Activated T-cell treated with anti-CD3 and anti-CD28 coated beads, Interleukin-2, amount 50 U/mL, for 4 hours (primary cell): ENCODE measurements around the gene GLB1L2. TPM values are rescaled to one million over a fixed set of nuclear protein-coding genes. Genes with fewer than 3 reads are reported as not detected.
A peak's percentile ranks its signal among the peaks of the same experiment; 100 is the strongest.
"Not testable (repeated sequence)": the region's sequence is repeated elsewhere in the genome, so short reads cannot be mapped to it uniquely, and the experiment has no call there.

Source experiments
- ATAC-seq, 2 donors: fragments of 200-7000 bp; cut with Tn5 transposase; one replicate each; pipeline ENCODE4 v1.10.0; 2021
- DNase-seq: peaks from one replicate; pipeline ENCODE4 v3.0.0-alpha.2; 2020
- H3K27me3 Mint-ChIP-seq: one replicate; pipeline ENCODE4 v1.8.0; 2021; ENCODE audit warnings: low read depth, mixed read lengths
- H3K36me3 Mint-ChIP-seq: one replicate; pipeline ENCODE4 v1.8.0; 2022; ENCODE audit warnings: mixed read lengths; ENCODE audit not compliant: insufficient read depth
- H3K4me1 Mint-ChIP-seq: one replicate; pipeline ENCODE4 v1.8.0; 2021; ENCODE audit warnings: low read depth, mixed read lengths
- H3K4me3 Mint-ChIP-seq: one replicate; pipeline ENCODE4 v1.8.0; 2021; ENCODE audit warnings: mild to moderate bottlenecking, moderate library complexity, mixed read lengths
- H3K9me3 Mint-ChIP-seq: one replicate; pipeline ENCODE4 v1.8.0; 2021; ENCODE audit warnings: mixed read lengths
- total RNA-seq, 3 donors: library from RNA; stranded (reverse); gene quantifications; one replicate each; pipeline ENCODE4 v1.2.1, GENCODE V29; 2021

The GLB1L2 gene
- total RNA-seq, 3 donors from 2014 or later, result 8.3 to 13.1 (median 10.2) TPM

DNA sequence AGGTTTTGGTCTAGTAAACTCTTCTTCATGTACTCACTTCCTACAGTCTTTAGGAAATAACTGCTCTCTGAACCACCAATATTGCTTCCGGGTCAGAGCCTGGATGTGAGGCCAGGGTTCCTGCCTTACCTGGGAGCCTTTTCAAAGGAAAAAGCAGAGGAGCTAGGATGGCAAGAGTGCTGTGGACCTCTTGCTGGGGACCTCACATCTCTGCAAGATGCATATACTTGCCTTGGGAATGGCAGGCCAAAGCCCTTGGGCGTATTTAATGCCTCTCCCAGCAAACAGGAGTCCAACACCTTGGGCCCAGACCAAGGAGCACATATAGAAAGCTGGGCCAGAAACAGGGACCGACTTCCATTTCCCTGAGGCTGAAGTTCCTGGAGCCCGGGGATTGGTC lies 5.3 kb downstream of the GLB1L2 start:
- H3K9me3 Mint-ChIP-seq, result no peaks in the 10 kb centered on the region
- H3K27me3 Mint-ChIP-seq, result peaks cover 7% of the 10 kb centered on the region
- no peaks in the 10 kb centered on the region for H3K36me3 Mint-ChIP-seq
- no peak for ATAC-seq
- no peak for DNase-seq
- peaks cover 6% of the 10 kb centered on the region for H3K4me1 Mint-ChIP-seq
- H3K4me3 Mint-ChIP-seq, result no peak overlapping the region

DNA sequence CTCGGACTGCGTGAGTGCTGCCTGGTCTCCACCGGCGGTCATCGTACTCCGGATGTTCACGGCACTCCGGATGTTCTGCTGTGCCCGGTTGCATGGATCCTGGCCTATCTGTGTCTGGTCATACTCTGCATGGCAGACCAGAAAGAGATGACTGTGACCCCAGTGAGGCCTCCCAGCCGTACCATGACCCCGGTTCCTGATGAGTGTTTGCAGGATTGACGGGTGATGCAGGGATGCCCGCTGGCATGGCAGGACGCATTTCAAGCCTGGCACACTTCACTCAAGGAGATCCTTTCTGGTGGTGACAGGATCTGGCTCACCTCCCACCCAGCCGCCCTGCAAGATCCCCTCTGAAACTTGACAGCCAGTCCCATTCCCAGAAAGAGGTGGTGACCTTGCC lies 6.3 kb downstream of the GLB1L2 start:
- Mint-ChIP-seq H3K9me3 (no peaks in the 10 kb centered on the region), H3K36me3 (no peaks in the 10 kb centered on the region), H3K4me3 (no peak overlapping the region), H3K27me3 (peaks cover 5% of the 10 kb centered on the region), H3K4me1 (no peaks in the 10 kb centered on the region)
- DNase-seq (no peak), ATAC-seq (no peak)

DNA sequence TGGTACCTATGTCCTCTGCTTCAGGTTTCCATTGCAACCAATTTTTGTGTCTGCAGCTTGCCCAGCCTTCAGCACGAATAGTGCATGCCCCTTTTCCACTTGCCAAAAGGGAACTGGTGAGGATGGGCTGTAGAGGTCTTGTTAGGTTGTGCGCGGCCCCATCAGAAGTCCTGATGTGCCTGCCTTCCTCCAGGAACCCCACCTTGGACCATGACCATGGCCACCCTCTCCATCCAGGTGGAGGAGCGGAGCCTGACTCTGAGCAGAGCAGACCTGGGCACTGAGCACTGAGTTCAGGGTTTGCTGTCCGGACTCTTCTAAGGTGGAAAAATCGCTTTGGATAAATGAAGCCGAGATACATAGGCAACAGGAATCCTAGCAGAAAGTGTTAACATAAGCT lies 6.9 kb downstream of the GLB1L2 start:
- no peak for ATAC-seq
- no peaks in the 10 kb centered on the region for H3K9me3 Mint-ChIP-seq

DNA sequence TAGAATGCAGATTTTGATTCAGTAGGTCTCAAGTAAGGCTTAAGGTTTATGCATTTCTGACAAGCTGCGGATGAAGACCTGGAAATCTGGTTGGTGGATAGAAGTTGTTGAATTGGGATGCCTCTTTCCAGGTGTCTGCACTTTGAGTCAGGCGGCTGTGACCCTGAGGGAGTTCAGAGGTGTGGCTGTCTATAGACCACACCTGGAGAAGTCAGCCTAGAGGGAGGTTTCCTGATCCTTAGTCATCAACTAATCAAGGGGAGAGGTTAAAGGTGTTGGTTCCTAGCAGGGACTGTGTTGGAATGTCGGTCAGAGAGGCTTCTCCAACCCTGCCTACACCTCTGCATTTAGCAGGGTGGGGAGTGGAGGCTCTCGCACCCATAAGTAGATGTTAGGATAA lies 8.0 kb downstream of the GLB1L2 start:
- no peaks in the 10 kb centered on the region for H3K9me3 Mint-ChIP-seq
- no peaks in the 10 kb centered on the region for H3K27me3 Mint-ChIP-seq
- ATAC-seq (no peak), DNase-seq (no peak)
- no peaks in the 10 kb centered on the region for H3K36me3 Mint-ChIP-seq
- H3K4me1 Mint-ChIP-seq, result no peaks in the 10 kb centered on the region
- H3K4me3 Mint-ChIP-seq, result no peak overlapping the region

More for the DNA sequence above, 6.9 kb downstream of the GLB1L2 start:
- H3K36me3 Mint-ChIP-seq, result no peaks in the 10 kb centered on the region
- H3K27me3 Mint-ChIP-seq, result no peaks in the 10 kb centered on the region
- H3K4me1 Mint-ChIP-seq, result no peaks in the 10 kb centered on the region
- no peak overlapping the region for H3K4me3 Mint-ChIP-seq
- DNase-seq, result no peak

DNA sequence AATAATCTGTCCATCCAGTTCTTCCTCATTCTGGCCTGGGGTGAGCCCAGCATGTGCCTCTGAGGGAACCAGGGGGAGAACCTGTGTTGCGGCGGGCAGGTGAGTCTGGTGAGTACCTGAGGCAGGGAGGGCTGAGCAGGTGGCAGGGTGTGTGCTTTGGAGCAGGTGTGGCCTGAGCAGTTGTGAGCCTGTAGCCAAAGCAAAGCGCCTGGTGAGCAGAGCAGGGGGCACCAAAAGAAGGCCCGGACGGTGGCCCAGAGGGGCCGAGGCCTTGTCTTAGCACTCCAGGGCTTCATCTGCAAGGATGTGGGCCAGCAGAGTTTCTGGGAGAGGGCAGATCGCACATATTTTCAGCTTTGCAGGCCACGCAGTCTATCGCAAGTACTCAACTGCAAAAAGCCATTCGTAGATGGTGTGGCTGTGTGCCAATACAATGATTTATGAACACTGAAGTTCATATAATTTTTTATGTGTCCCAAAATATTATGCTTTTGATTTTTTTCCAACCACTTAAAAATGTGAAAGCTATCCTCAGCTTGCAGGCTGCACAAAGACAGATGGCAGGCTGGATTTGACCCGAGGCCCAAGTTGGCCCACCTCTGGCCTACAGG lies 8.7 kb downstream of the GLB1L2 start:
- H3K36me3 Mint-ChIP-seq, result no peaks in the 10 kb centered on the region
- no peak for DNase-seq
- H3K4me1 Mint-ChIP-seq, result no peaks in the 10 kb centered on the region
- H3K27me3 Mint-ChIP-seq, result no peaks in the 10 kb centered on the region
- H3K4me3 Mint-ChIP-seq, result no peak overlapping the region
- no peak for ATAC-seq
- no peaks in the 10 kb centered on the region for H3K9me3 Mint-ChIP-seq

DNA sequence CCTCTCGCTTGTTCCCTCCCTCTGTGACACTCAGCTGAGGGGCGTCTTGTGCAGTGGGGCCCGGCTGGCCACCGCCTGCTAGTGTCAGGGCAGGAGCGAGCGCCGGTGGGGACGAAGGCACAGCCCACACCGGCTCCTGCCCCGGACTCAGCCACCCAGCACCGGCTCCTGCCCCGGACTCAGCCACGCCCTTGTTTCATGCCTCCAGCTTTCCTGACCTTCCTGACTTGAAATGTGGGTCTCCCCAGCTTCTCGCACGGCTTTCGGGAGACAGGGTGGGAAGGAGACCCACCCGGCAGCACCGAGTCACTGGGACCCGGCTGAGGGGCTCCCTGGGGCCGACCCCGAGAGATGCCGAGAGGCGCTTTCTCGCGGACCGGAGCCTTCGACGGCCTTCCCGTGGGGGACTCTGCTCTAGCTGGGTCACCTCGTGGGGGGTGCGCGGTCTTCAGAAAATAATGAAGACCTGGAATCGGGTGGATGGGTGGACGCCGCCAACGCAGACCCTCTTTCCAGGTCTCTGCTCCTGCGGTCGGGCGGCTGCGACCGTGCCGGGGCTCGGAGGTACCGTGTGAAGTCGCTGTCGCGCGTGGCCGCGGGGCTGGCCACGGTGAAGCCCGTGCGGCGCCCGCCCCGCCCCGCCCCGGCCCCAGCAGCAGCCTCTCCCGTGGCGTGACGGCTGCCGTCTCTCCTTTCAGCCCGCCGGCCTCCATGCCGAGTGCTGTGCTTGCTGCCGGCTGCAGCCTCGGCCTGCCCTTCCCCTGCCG lies 10.2 kb downstream of the GLB1L2 start:
- DNase-seq, result no peak
- Mint-ChIP-seq H3K9me3 (no peaks in the 10 kb centered on the region), H3K36me3 (no peaks in the 10 kb centered on the region), H3K4me3 (no peak overlapping the region), H3K4me1 (no peaks in the 10 kb centered on the region), H3K27me3 (no peaks in the 10 kb centered on the region)
- no peak for ATAC-seq

DNA sequence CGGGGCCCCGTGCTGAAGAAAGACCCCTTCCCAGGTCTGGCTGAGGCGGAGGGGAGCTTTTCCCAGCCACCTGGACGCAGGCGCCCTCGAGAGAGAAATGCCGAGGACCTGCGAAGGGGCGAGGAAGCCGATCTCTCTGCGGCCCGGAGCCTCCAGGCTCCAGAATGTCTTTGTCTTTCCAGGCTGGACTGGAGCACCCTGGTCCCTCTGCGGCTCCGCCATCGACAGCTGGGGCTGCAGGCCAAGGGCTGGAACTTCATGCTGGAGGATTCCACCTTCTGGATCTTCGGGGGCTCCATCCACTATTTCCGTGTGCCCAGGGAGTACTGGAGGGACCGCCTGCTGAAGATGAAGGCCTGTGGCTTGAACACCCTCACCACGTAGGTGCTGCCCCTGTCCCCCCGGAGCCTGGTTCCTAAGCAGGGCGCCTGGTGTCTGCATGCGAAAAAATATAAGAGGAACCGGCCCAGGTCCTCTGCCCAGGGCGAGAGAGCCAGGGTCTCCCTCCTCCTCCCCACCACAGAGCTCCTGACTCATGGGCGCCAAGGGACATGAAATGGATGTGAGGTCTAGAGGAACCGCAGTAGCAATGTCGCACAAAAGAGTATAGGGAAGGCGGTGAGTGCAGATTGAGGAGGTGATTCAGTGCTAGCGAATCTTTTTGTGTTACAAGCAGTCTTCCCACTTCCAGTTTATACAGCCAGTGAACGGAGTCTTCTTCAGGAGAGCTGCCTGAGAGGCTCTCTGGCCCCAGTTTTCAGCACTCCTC lies 11.0 kb downstream of the GLB1L2 start:
- Mint-ChIP-seq H3K9me3 (no peaks in the 10 kb centered on the region), H3K27me3 (no peaks in the 10 kb centered on the region), H3K4me3 (no peak overlapping the region), H3K36me3 (no peaks in the 10 kb centered on the region), H3K4me1 (no peaks in the 10 kb centered on the region)
- DNase-seq (no peak), ATAC-seq (no peak)

DNA sequence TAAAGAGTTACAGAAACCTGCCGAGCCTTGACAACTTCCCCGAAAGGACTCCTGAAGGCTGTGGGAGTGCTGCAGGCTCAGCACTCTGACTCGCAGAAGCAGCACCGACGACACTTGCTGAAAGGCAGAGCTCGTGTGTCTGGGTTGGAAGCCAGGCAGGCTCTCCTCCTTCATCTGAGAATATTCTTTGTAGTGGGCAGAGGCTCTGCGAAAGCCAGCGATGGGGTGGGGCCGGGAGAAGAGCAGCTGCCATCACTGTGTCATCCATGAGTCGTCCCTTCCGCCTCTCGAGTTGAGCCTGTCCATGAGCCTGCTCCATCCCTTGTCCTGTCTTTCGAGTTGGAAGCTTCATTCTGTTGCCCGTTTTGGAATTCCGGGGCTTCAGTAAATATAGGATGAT lies 11.9 kb downstream of the GLB1L2 start:
- Mint-ChIP-seq H3K27me3 (no peaks in the 10 kb centered on the region), H3K4me3 (no peak overlapping the region), H3K9me3 (no peaks in the 10 kb centered on the region), H3K36me3 (no peaks in the 10 kb centered on the region), H3K4me1 (no peaks in the 10 kb centered on the region)
- DNase-seq (no peak), ATAC-seq (no peak)

DNA sequence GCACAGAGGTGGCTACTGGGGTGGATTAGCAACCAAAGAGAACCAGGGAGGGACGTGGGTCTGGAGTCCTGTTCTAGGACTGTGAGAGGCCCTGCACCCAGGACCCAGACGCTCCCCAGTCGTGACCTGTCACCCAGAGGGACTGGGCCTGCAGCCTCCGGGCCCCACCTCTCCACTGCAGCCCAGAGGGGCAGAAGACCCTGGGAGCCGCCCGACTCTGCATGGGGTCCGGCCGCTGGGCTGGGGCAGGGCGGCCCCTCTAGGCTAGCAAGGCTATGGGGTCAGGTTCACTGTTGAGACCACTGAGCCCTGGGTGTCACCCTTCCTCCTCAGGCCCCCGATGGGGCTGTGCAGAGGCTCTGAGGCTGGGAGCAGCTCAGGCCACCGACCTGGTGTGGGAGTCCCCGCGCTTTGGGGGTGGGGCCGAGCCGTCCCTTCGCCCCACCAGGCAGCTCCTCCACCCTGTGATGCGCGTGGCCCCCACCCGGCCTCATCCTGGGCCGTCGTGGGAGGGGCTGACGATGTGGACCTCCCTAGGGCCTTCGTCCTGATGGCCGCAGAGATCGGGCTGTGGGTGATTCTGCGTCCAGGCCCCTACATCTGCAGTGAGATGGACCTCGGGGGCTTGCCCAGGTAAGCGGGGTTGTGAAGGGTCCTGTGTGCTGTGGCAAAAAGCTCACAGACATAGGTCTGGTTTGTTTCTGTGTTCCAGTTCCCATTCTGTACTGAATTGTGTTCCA lies 12.9 kb downstream of the GLB1L2 start:
- not testable (repeated sequence) for H3K27me3 Mint-ChIP-seq, H3K4me1 Mint-ChIP-seq, H3K9me3 Mint-ChIP-seq, H3K4me3 Mint-ChIP-seq, H3K36me3 Mint-ChIP-seq, DNase-seq
- ATAC-seq, result peak in 1 of 2 donors; percentile 23

DNA sequence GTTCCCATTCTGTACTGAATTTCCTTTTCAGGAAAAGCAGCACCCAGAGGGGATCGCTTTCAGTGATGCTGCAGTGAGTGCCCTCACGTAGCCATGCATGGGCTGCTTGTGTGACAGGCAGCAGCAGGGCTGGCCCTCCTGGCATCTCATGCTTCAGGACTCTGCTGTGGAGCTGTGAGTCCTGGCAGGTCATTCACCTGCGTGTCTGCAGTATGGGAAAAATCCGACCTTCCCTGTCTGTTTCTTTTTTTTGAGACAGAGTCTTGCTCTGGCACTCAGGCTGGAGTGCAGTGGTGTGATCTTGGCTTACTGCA lies 13.4 kb downstream of the GLB1L2 start:
- Mint-ChIP-seq H3K4me1 (peaks cover 12% of the 10 kb centered on the region), H3K27me3 (no peaks in the 10 kb centered on the region), H3K4me3 (no peak overlapping the region), H3K36me3 (no peaks in the 10 kb centered on the region), H3K9me3 (no peaks in the 10 kb centered on the region)
- no peak for DNase-seq
- no peak for ATAC-seq

DNA sequence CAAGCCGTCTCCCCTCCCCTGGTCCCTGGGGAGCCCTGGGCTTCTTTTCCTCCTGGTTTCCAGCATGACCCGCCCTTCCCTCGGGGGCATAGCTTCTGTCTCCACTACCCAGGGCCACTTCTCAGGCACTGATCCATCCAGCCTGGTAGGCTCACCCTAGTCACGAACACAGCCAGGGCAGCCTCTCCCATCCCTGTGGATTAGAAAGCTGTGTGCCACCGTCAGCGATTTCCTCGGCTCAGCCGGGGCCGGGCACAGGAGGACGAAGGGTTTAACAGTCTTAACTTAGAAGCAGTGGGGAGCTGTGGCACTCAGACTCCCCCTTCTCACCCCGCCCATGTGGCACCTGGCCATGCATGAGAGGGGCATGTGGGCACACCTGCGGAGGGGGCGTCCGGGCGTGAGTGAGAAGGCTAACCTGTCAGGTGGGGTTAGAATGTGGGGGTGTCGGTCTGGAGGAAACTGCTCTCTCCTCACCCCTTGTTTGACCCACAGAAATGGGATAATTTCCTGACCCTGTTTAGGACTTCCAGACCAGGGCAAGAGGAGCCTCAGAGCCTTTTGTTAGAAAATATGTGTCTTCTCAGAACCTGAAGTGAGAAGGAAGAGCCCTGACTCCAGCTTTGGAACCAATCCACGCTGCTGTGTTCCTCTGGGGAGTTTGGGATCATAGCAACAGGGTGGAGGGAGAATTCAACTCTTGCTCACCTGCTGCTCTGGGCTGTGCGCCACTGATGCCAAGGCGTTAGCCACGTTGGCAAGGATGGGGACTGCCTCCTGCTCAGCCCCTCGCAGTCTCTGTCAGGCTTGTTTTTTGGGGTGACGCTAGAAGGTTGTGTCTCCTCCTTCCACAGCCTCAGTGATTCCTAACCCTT lies 14.6 kb downstream of the GLB1L2 start:
- no peaks in the 10 kb centered on the region for H3K9me3 Mint-ChIP-seq
- H3K36me3 Mint-ChIP-seq, result no peaks in the 10 kb centered on the region
- H3K4me3 Mint-ChIP-seq, result no peak overlapping the region
- H3K4me1 Mint-ChIP-seq, result peaks cover 16% of the 10 kb centered on the region
- DNase-seq (no peak), ATAC-seq (no peak)
- no peaks in the 10 kb centered on the region for H3K27me3 Mint-ChIP-seq

DNA sequence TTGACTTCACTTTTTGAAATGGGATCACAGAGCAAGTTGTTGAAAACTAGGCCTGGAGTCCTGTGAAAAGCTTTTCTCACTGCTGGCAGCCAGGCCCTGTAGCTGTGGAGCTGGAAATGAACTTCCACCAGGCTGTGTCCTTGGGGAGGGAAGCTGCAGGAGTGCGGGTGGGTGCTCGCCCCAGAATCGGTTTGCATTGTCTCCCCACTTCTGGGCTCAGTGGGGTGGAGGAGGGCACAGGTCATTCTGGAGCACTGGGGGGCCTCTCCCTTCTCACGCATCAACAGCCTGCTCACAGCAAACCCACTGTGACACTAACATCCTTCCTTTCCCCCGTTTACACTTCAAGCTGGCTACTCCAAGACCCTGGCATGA lies 15.2 kb downstream of the GLB1L2 start:
- Mint-ChIP-seq H3K9me3 (no peaks in the 10 kb centered on the region), H3K36me3 (no peaks in the 10 kb centered on the region), H3K27me3 (no peaks in the 10 kb centered on the region), H3K4me1 (peaks cover 16% of the 10 kb centered on the region), H3K4me3 (no peak overlapping the region)
- no peak for DNase-seq
- ATAC-seq, result no peak

DNA sequence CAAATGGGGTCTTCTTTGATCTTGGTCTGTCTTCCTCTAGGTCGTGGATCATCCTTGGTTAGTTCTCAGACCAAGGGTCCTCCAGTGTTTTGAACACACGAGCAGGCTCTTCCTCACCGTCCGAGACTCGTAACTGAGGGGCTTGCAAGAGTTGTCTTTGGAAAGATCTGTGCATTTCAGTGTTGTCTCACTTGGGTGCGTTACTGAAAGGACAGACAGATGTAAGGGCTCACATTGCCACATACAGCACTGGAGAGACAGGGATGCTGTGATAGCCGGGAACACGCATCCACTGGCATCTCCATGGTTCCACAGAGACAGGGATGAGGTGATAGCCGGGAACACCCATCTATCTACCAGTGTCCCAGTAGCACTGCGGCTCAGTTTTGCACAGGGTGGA lies 15.7 kb downstream of the GLB1L2 start:
- Mint-ChIP-seq H3K4me3 (no peak overlapping the region), H3K9me3 (no peaks in the 10 kb centered on the region), H3K27me3 (no peaks in the 10 kb centered on the region), H3K36me3 (no peaks in the 10 kb centered on the region), H3K4me1 (peaks cover 16% of the 10 kb centered on the region)
- ATAC-seq (no peak), DNase-seq (no peak)
